ELR (cell line): Measurements from ENCODE around the gene LRP10.
"Not testable (repeated sequence)": the region's sequence is repeated elsewhere in the genome, so short reads cannot be mapped to it uniquely, and the experiment has no call there.

Source experiments
- DNase-seq: peaks from one replicate; pipeline ENCODE4 v3.0.0-alpha.2; 2015; ENCODE audit warnings: low read depth

Gene LRP10

GRCh38 chr14:22843123-22843925, 28.2 kb upstream of the LRP10 start:
- no peak for DNase-seq

GRCh38 chr14:22844221-22845102, 27.1 kb upstream of the LRP10 start:
- no peak for DNase-seq

GRCh38 chr14:22845103-22845394, 26.5 kb upstream of the LRP10 start:
- no peak for DNase-seq

GRCh38 chr14:22845821-22846625, 25.5 kb upstream of the LRP10 start:
- DNase-seq = no peak

- no peak for DNase-seq
Observed at GRCh38 chr14:22846811-22847307, 24.7 kb upstream of the LRP10 start.

GRCh38 chr14:22847661-22848341, 23.7 kb upstream of the LRP10 start:
- peak; percentile 80 for DNase-seq

- DNase-seq = peak; percentile 77
Observed at GRCh38 chr14:22848351-22849164, 23.0 kb upstream of the LRP10 start.

GRCh38 chr14:22849212-22849819, 22.2 kb upstream of the LRP10 start:
- no peak for DNase-seq

GRCh38 chr14:22850944-22851764, 20.4 kb upstream of the LRP10 start:
- DNase-seq = peak; percentile 99

GRCh38 chr14:22852178-22852577, 19.4 kb upstream of the LRP10 start:
- DNase-seq = not testable (repeated sequence)

- no peak for DNase-seq
Observed at GRCh38 chr14:22852599-22852939, 19.0 kb upstream of the LRP10 start.

GRCh38 chr14:22852940-22853767, 18.4 kb upstream of the LRP10 start:
- DNase-seq = peak; percentile 87

- not testable (repeated sequence) for DNase-seq
Observed at GRCh38 chr14:22854296-22854695, 17.2 kb upstream of the LRP10 start.

GRCh38 chr14:22854963-22855724, 16.4 kb upstream of the LRP10 start:
- DNase-seq = no peak

GRCh38 chr14:22856428-22856827, 15.1 kb upstream of the LRP10 start:
- DNase-seq = no peak

GRCh38 chr14:22860377-22860776, 11.2 kb upstream of the LRP10 start:
- DNase-seq = not testable (repeated sequence)

- no peak for DNase-seq
Observed at GRCh38 chr14:22861651-22862050, 9.9 kb upstream of the LRP10 start.

GRCh38 chr14:22864979-22865378, 6.6 kb upstream of the LRP10 start:
- no peak for DNase-seq
